ENCODE measurements around the gene CREB3L2. TPM values are rescaled to one million over a fixed set of nuclear protein-coding genes. Genes with fewer than 3 reads are reported as not detected.

The CREB3L2 gene
- total RNA-seq, 1 experiment from 2014 or later, result 49.8 TPM

GRCh38 chr7:137936509-137937201 lies 65.2 kb downstream of the CREB3L2 start:
- no peaks in the 10 kb centered on the region for H4K20me1 ChIP-seq (ENCODE audit: insufficient read depth)
- H3K4me1 ChIP-seq (ENCODE audit: control insufficient read depth in 1 of 2, insufficient read depth in 2 of 2, low read length in 2 of 2), result peaks cover 0 to 11% of the 10 kb centered on the region in 2 experiments; a peak in 2 of 4 replicates
- no peak overlapping the region for H3K4me2 ChIP-seq (ENCODE audit: low read length)
- TF ChIP-seq CTCF (IDR thresholded peaks at IDR 0.05 in 2 of 3, conservative IDR thresholded peaks at IDR 0.05 in 1 of 3; ENCODE audit: borderline replicate concordance in 1 of 3, insufficient read depth in 1 of 3, low read depth in 2 of 3, low read length in 2 of 3), result no peak
- no peak for TF ChIP-seq MAX (IDR thresholded peaks at IDR 0.05)
- TF ChIP-seq YY1 (IDR thresholded peaks at IDR 0.05; ENCODE audit: extremely low read depth, insufficient replicate concordance, low read depth, low read length), result no peak
- TF ChIP-seq CBX3 (IDR thresholded peaks at IDR 0.05; ENCODE audit: low read depth), result no peak
- TF ChIP-seq ZBTB33 (IDR thresholded peaks at IDR 0.05; ENCODE audit: extremely low read depth, insufficient replicate concordance, low read length), result no peak
- no peak for TF ChIP-seq RAD21 (IDR thresholded peaks at IDR 0.05; ENCODE audit: low read depth)
- no peak for TF ChIP-seq FOSL1 (IDR thresholded peaks at IDR 0.05; ENCODE audit: low read depth)
- TF ChIP-seq ATF3 (IDR thresholded peaks at IDR 0.05), result no peak
- no peak for TF ChIP-seq ELF1 (IDR thresholded peaks at IDR 0.05; ENCODE audit: borderline replicate concordance, low read depth)
- no peak for TF ChIP-seq SIN3A (IDR thresholded peaks at IDR 0.05; ENCODE audit: low read depth)
- TF ChIP-seq POLR2AphosphoS5 (IDR thresholded peaks at IDR 0.05; ENCODE audit: low read depth, low read length), result no peak
- TF ChIP-seq ZFX (IDR thresholded peaks at IDR 0.05), result no peak
- DNase-seq (ENCODE audit: low read depth, low spot score) (no peak), ATAC-seq (no peak)
- H3K9me2 ChIP-seq (ENCODE audit: insufficient read depth), result no peaks in the 10 kb centered on the region
- no TSS peak for BruUV-seq (replicated peaks)
- H2AFZ ChIP-seq (ENCODE audit: low read depth, low read length, poor library complexity, severe bottlenecking), result no peak overlapping the region
- H3K36me3 ChIP-seq (ENCODE audit: control insufficient read depth in 1 of 2, insufficient read depth in 2 of 2, low read length in 2 of 2), result no peaks in the 10 kb centered on the region
- no peaks in the 10 kb centered on the region for H3K79me2 ChIP-seq (ENCODE audit: insufficient read depth, low read length)
- ChIA-PET RAD21 (ENCODE audit: low non-redundant PET in 1 of 2, low total read pairs in 2 of 2, uncharacterized antibody in 2 of 2, unreplicated experiment in 2 of 2) (no interaction called here), CTCF (no interaction called here), POLR2A (no interaction called here)
- H3K9ac ChIP-seq (ENCODE audit: low read length), result no peak overlapping the region
- no peak overlapping the region for H3K27ac ChIP-seq (ENCODE audit: low read depth, low read length)
- H3K27me3 ChIP-seq (ENCODE audit: insufficient read depth, low read length), result no peaks in the 10 kb centered on the region
- no peaks in the 10 kb centered on the region for H3K9me3 ChIP-seq (ENCODE audit: control insufficient read depth in 1 of 2, insufficient read depth in 1 of 2, low read depth in 1 of 2, low read length in 2 of 2)
- no peak overlapping the region for H3K4me3 ChIP-seq (replicated peaks in 1 of 2; ENCODE audit: low read depth in 1 of 2, low read length in 2 of 2)
- intact Hi-C loops (cut with micrococcal nuclease), result no loop called here

All from HCT116 (cell line).